Tibial nerve (tissue), 4 donors: ENCODE results near the gene MYH8. TPM values are rescaled to one million over a fixed set of nuclear protein-coding genes. Genes with fewer than 3 reads are reported as not detected.

ENCODE experiments used
- DNase-seq, 2 donors: peaks; one replicate each; pipeline ENCODE4 v3.0.0-alpha.2; 2019; ENCODE audit warnings: low spot score in 2 of 2
- H3K27ac ChIP-seq, 4 donors: fragments of 200-600 bp; sonication (generic) in 3 of 4; one replicate each; pipeline ENCODE4 v1.5.1; 2017 to 2019; ENCODE audit warnings: mild to moderate bottlenecking in 1 of 4
- H3K27me3 ChIP-seq, 2 donors: fragments of 200-600 bp; sonication (generic) in 1 of 2; one replicate each; pipeline versions ENCODE4 v1.5.1 to v1.6.0; 2017 to 2019
- H3K36me3 ChIP-seq, 3 donors: fragments of 200-600 bp; sonication (generic); one replicate each; pipeline ENCODE4 v1.5.1; 2018 to 2019
- H3K4me1 ChIP-seq, 4 donors: fragments of 200-600 bp; sonication (generic) in 3 of 4; one replicate each; pipeline ENCODE4 v1.5.1; 2017 to 2019
- H3K4me3 ChIP-seq, 4 donors: fragments of 200-600 bp; sonication (generic) in 3 of 4; one replicate each; pipeline ENCODE4 v1.5.1; 2017 to 2019; ENCODE audit warnings: mild to moderate bottlenecking in 1 of 4, moderate library complexity in 1 of 4
- H3K9me3 ChIP-seq, 4 donors: fragments of 200-600 bp; sonication (generic) in 3 of 4; one replicate each; pipeline ENCODE4 v1.5.1; 2017 to 2019
- CTCF ChIP-seq, 5 experiments: fragments of 200-600 bp in 3 of 5; fragments of 450-650 bp in 2 of 5; sonication (generic) in 3 of 5; IDR thresholded peaks; one replicate each; pipeline ENCODE4 v1.5.1; 2016 to 2019; ENCODE audit warnings: antibody characterized with exemption in 5 of 5, mild to moderate bottlenecking in 3 of 5, moderate library complexity in 2 of 5
- EP300 ChIP-seq, 2 donors: sonication (generic); formaldehyde crosslinking; IDR thresholded peaks; one replicate each; pipeline ENCODE4 v1.6.1; 2017; ENCODE audit warnings: antibody characterized with exemption in 2 of 2, mild to moderate bottlenecking in 1 of 2
- POLR2A ChIP-seq, 2 donors: fragments of 450-650 bp; IDR thresholded peaks; one replicate each; pipeline ENCODE4 v1.6.1; 2017; ENCODE audit warnings: antibody characterized with exemption in 2 of 2, mild to moderate bottlenecking in 2 of 2, moderate library complexity in 2 of 2
- WGBS, 2 donors: methylation state at CpG; one replicate each; pipeline ENCODE4 v1.1.5; 2018; 5-methylcytosine and 5-hydroxymethylcytosine counted together
- total RNA-seq, 4 donors: library from RNA; depleted of rRNA; stranded (reverse); fragments of >200 nt; gene quantifications; one replicate each; pipeline ENCODE4 v1.1.0, GENCODE V29; 2016

MYH8 gene
- total RNA-seq, 4 donors from 2014 or later, result not detected

GRCh38 chr17:10352893-10353292 is 68.9 kb downstream of the MYH8 start:
- TF ChIP-seq CTCF (IDR thresholded peaks at IDR 0.05) (no peak), EP300 (IDR thresholded peaks at IDR 0.05) (no peak), POLR2A (IDR thresholded peaks at IDR 0.05) (no peak)
- H3K4me1 ChIP-seq, result no peaks in the 10 kb centered on the region

DNA sequence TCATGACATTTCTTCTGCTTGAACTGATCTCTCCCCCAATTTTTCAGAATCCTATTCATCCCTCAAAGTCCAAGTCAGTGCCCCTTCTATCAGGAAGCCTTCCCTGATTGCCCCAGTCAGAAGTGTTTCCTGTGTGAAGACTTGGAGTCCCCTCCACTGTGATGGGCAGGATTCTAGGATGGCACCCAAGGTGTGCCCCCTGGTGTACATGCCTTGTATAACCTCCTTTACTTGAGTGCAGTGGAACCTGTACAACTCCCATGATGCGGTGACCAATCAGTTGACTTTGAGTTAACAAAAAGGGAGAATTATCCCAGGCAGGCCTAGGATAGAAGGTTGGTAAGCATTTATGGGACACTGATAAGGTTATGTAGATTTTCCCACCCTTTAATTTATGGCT is 72.3 kb downstream of the MYH8 start:
- Histone ChIP-seq H3K36me3 (no peaks in the 10 kb centered on the region), H3K9me3 (no peaks in the 10 kb centered on the region), H3K4me1 (no peaks in the 10 kb centered on the region), H3K27me3 (no peaks in the 10 kb centered on the region), H3K4me3 (no peak overlapping the region), H3K27ac (no peak overlapping the region)
- 100% methylated on average over 1 of the region's 1 CpG for WGBS, 2 donors
- DNase-seq, result no peak
- TF ChIP-seq POLR2A (IDR thresholded peaks at IDR 0.05) (no peak), CTCF (IDR thresholded peaks at IDR 0.05) (no peak), EP300 (IDR thresholded peaks at IDR 0.05) (no peak)

More at GRCh38 chr17:10352893-10353292, 68.9 kb downstream of the MYH8 start:
- no peak overlapping the region for H3K27ac ChIP-seq
- no peaks in the 10 kb centered on the region for H3K9me3 ChIP-seq
- no peak overlapping the region for H3K4me3 ChIP-seq
- no peaks in the 10 kb centered on the region for H3K36me3 ChIP-seq
- DNase-seq, result no peak
- H3K27me3 ChIP-seq, result no peaks in the 10 kb centered on the region

DNA sequence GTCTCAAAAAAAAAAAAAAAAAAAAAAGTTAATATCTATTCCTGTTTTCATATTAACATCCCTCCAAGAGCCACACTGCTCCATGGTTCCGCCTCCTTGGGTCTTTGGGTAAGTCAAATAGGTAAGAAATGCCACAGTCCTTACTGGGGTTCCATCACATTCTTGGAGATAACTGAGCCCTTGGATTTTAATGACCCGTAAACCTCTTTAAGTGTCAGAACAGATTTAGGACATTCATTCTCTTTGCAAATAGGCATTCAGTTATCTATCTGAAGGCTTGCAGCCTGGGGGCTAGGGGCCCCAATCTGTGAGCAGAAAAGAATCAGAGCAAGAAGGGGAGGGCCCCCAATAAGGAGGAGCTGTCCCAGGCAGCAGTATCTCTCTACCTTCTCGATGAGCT is 76.9 kb downstream of the MYH8 start:
- Histone ChIP-seq H3K36me3 (no peaks in the 10 kb centered on the region), H3K27me3 (no peaks in the 10 kb centered on the region), H3K4me3 (no peak overlapping the region), H3K9me3 (no peaks in the 10 kb centered on the region), H3K4me1 (no peaks in the 10 kb centered on the region), H3K27ac (no peak overlapping the region)
- 87 to 88% methylated on average over 3 of the region's 3 CpGs for WGBS, 2 donors
- TF ChIP-seq CTCF (IDR thresholded peaks at IDR 0.05) (no peak), EP300 (IDR thresholded peaks at IDR 0.05) (no peak), POLR2A (IDR thresholded peaks at IDR 0.05) (no peak)
- no peak for DNase-seq

Other genes starting within 250 kb of the MYH8 start
- 100 to 1,000 TPM; 242 to 309 (median 264) TPM for gene GAS7, start 223.3 kb downstream of the MYH8 start, total RNA-seq
- not detected for gene MYH13, start 48.9 kb downstream of the MYH8 start, total RNA-seq
- gene MYH4, start 47.6 kb upstream of the MYH8 start, total RNA-seq, result not detected
- gene MYH1, start 96.6 kb upstream of the MYH8 start, total RNA-seq, result under 1 TPM in 1 of 4 donors, not detected in 3; 0.39 TPM
- gene MYH2, start 127.7 kb upstream of the MYH8 start, total RNA-seq, result not detected
- gene MYH3, start 235.4 kb upstream of the MYH8 start, total RNA-seq, result 1 to 10 TPM in 3 of 4 donors, under 1 TPM in 1; 0.59 to 8.1 (median 3.8) TPM